ENCODE results near the gene CD86. TPM values are rescaled to one million over a fixed set of nuclear protein-coding genes. Genes with fewer than 3 reads are reported as not detected.

The CD86 gene
- total and polyA plus RNA-seq, 4 donors, result 1.7 to 4.0 (median 2.6) TPM

DNA sequence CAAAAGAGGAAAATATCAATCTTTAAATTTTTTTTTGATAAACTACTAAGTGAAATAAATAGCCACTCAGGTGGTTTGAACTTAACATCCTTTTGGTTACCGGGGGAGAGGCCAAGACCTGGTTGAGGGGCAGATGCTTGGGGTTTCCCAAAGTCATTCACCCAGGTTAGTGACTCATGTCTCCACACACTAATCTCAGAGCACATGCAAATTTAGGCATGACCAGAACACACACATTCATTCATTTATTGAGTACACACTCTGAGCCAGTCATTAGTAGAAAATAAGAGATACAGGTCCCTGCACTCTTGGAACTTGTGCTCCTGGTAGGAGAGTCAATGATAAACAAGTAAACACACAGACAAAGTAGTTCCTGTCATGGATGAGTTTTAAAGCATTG, 40.4 kb upstream of the CD86 start:
- Histone ChIP-seq H3K27me3 (ENCODE audit: control insufficient read depth in 4 of 4, insufficient read depth in 4 of 4, low read length in 3 of 4) (no peaks in the 10 kb centered on the region), H3K4me3 (ENCODE audit: low read depth in 1 of 3, low read length in 3 of 3) (no peak overlapping the region), H3K9me3 (ENCODE audit: control insufficient read depth in 4 of 4, low read length in 3 of 4) (no peaks in the 10 kb centered on the region), H3K27ac (ENCODE audit: low read depth in 1 of 2, low read length in 2 of 2) (no peak overlapping the region), H3K4me1 (ENCODE audit: control insufficient read depth in 4 of 4, insufficient read depth in 4 of 4, low read length in 3 of 4) (no peaks in the 10 kb centered on the region), H3K9ac (ENCODE audit: low read depth in 1 of 2, low read length in 2 of 2) (no peak overlapping the region), H3K36me3 (ENCODE audit: control insufficient read depth in 4 of 4, insufficient read depth in 3 of 4, low read depth in 1 of 4, low read length in 3 of 4) (no peaks in the 10 kb centered on the region)
- DNase-seq (ENCODE audit: low spot score), result no peak
- 94% methylated on average over 1 of the region's 1 CpG for WGBS
- no peak for TF ChIP-seq HNF4A (conservative IDR thresholded peaks at IDR 0.05)
- no peak for TF ChIP-seq NR2F2 (IDR thresholded peaks at IDR 0.05)
- no peak for TF ChIP-seq ATF3 (IDR thresholded peaks at IDR 0.05)
- no peak for TF ChIP-seq FOXA1 (IDR thresholded peaks at IDR 0.05)
- TF ChIP-seq JUND (IDR thresholded peaks at IDR 0.05), result no peak
- no peak for TF ChIP-seq RXRA (IDR thresholded peaks at IDR 0.05)
- no peak for TF ChIP-seq HNF4G (IDR thresholded peaks at IDR 0.05)
- TF ChIP-seq YY1 (IDR thresholded peaks at IDR 0.05), result no peak
- TF ChIP-seq EGR1 (IDR thresholded peaks at IDR 0.05; ENCODE audit: low read depth in 2 of 2), result no peak
- TF ChIP-seq SP1 (IDR thresholded peaks at IDR 0.05), result no peak
- no peak for TF ChIP-seq REST (IDR thresholded peaks at IDR 0.05)
- no peak for TF ChIP-seq FOXA2 (IDR thresholded peaks at IDR 0.05)

DNA sequence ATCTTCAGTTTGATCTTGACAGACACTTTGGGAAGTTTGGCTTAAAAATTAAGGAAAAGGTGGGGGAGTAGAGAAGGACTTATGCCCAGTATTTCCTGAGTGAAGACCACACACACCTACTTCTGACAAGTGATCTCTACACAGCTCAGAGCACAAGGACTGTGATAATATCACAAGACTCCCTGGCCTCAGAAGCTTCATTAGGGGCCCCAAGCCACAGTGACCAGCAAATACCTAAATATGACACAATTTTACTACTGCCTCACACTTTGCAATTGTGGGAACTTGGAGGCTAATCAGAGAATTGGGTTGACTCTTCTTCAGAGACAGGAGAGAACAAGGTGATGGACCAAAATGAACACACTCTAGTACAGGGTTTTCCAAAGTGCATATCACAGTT, 35.7 kb upstream of the CD86 start:
- Histone ChIP-seq H3K27me3 (ENCODE audit: control insufficient read depth in 4 of 4, insufficient read depth in 4 of 4, low read length in 3 of 4) (no peaks in the 10 kb centered on the region), H3K27ac (ENCODE audit: low read depth in 1 of 2, low read length in 2 of 2) (no peak overlapping the region)
- no peak for DNase-seq (ENCODE audit: low spot score)

More for the DNA sequence above, 35.7 kb upstream of the CD86 start:
- TF ChIP-seq HNF4G (IDR thresholded peaks at IDR 0.05) (no peak), SP1 (IDR thresholded peaks at IDR 0.05) (no peak), NR2F2 (IDR thresholded peaks at IDR 0.05) (no peak), YY1 (IDR thresholded peaks at IDR 0.05) (no peak), RXRA (IDR thresholded peaks at IDR 0.05) (no peak), CTCF (IDR thresholded peaks at IDR 0.05; ENCODE audit: low read depth, low read length, missing input control) (no peak), TAF1 (conservative IDR thresholded peaks at IDR 0.05) (no peak), EGR1 (IDR thresholded peaks at IDR 0.05; ENCODE audit: low read depth in 2 of 2) (no peak), HNF4A (conservative IDR thresholded peaks at IDR 0.05) (no peak), FOXA1 (IDR thresholded peaks at IDR 0.05) (no peak), REST (IDR thresholded peaks at IDR 0.05) (no peak), GABPA (IDR thresholded peaks at IDR 0.05 in 1 of 2, conservative IDR thresholded peaks at IDR 0.05 in 1 of 2) (no peak), RAD21 (IDR thresholded peaks at IDR 0.05) (no peak), ATF3 (IDR thresholded peaks at IDR 0.05) (no peak), FOXA2 (IDR thresholded peaks at IDR 0.05) (no peak)
- no peaks in the 10 kb centered on the region for H3K36me3 ChIP-seq (ENCODE audit: control insufficient read depth in 4 of 4, insufficient read depth in 3 of 4, low read depth in 1 of 4, low read length in 3 of 4)
- H3K9me3 ChIP-seq (ENCODE audit: control insufficient read depth in 4 of 4, low read length in 3 of 4), result no peaks in the 10 kb centered on the region
- no peak overlapping the region for H3K4me3 ChIP-seq (ENCODE audit: low read depth in 1 of 3, low read length in 3 of 3)
- H3K4me1 ChIP-seq (ENCODE audit: control insufficient read depth in 4 of 4, insufficient read depth in 4 of 4, low read length in 3 of 4), result peaks cover 0 to 7% (median 2%) of the 10 kb centered on the region in 4 donors
- no peak overlapping the region for H3K9ac ChIP-seq (ENCODE audit: low read depth in 1 of 2, low read length in 2 of 2)

All from liver (tissue), 9 donors.